Measurements from ENCODE around the gene WWOX.

- TF ChIP-seq POLR2A (IDR thresholded peaks at IDR 0.05; ENCODE audit: low read length) = no peak
- no peak for TF ChIP-seq GATA1 (IDR thresholded peaks at IDR 0.05; ENCODE audit: low read depth, low read length)
These were observed 941.8 kb downstream of the WWOX start for GRCh38 chr16:79041206-79041605.
